H1 (cell line): ENCODE measurements around the gene MYO9A. TPM values are rescaled to one million over a fixed set of nuclear protein-coding genes. Genes with fewer than 3 reads are reported as not detected.

Experiments used
- CTCF ChIA-PET: fragments of 300-600 bp; sonication (Branson Sonifier 250); formaldehyde crosslinking; loops from one replicate; lab custom pipeline; 2021; ENCODE audit not compliant: partially characterized antibody; lab: Charles Lee
- POLR2A ChIA-PET: fragments of 300-600 bp; sonication (Branson Sonifier 250); formaldehyde crosslinking; loops from one replicate; lab custom pipeline; 2021; ENCODE audit warnings: inconsistent platforms; ENCODE audit not compliant: partially characterized antibody; lab: Charles Lee
- DNase-seq, 2 experiments: peaks; one replicate each; pipeline versions ENCODE4 v3.0.0 to v3.0.0-alpha.2; 2010 to 2022; ENCODE audit warnings: low spot score in 2 of 2, low read depth in 1 of 2, mixed read lengths in 1 of 2
- FAIRE-seq: peaks from 2 replicates; lab custom pipeline; 2011; peaks lifted over from hg19 to GRCh38; lab: Jason Lieb, UNC
- H2AFZ ChIP-seq: 2 replicates; pipeline ENCODE4 v1.8.1; 2012; ENCODE audit warnings: low read length, inconsistent platforms
- H2AK5ac ChIP-seq: 2 replicates; pipeline ENCODE4 v1.6.1; 2013; ENCODE audit warnings: low read depth, low read length
- H2BK120ac ChIP-seq: replicated peaks from 2 replicates; pipeline ENCODE3; 2013; ENCODE audit warnings: low read depth, low read length, inconsistent platforms
- H2BK12ac ChIP-seq: 2 replicates; pipeline ENCODE4 v1.6.1; 2013; ENCODE audit warnings: low read depth, low read length
- H2BK15ac ChIP-seq: 2 replicates; pipeline ENCODE4 v1.6.1; 2013; ENCODE audit warnings: low read length
- H2BK20ac ChIP-seq: 2 replicates; pipeline ENCODE4 v1.6.1; 2013; ENCODE audit warnings: low read length
- H2BK5ac ChIP-seq: 2 replicates; pipeline ENCODE4 v1.6.1; 2013; ENCODE audit warnings: low read depth, low read length
- H3K14ac ChIP-seq: 2 replicates; pipeline ENCODE4 v1.6.1; 2013; ENCODE audit warnings: inconsistent platforms; ENCODE audit not compliant: insufficient read length
- H3K18ac ChIP-seq: 2 replicates; pipeline ENCODE4 v1.6.1; 2013; ENCODE audit warnings: low read length; ENCODE audit errors: extremely low read depth
- H3K23ac ChIP-seq: 2 replicates; pipeline ENCODE4 v1.6.1; 2013; ENCODE audit warnings: inconsistent platforms; ENCODE audit not compliant: insufficient read length
- H3K23me2 ChIP-seq: 2 replicates; pipeline ENCODE4 v1.6.1; 2013; ENCODE audit warnings: low read depth, low read length
- H3K27ac ChIP-seq: 2 replicates; pipeline ENCODE4 v1.6.1; 2011; ENCODE audit warnings: low read depth, low read length, inconsistent platforms
- H3K27me3 ChIP-seq, 4 experiments: replicated peaks in 1 of 4; 1 replicate in 1 of 4; 2 replicates in 3 of 4; pipeline versions ENCODE4 v1.6.1 to v1.8.1; 2011 to 2013; ENCODE audit warnings: low read length in 3 of 4, mild to moderate bottlenecking in 3 of 4, inconsistent platforms in 2 of 4, mixed read lengths in 2 of 4, moderate library complexity in 1 of 4; ENCODE audit not compliant: control insufficient read depth in 3 of 4, insufficient read depth in 3 of 4; ENCODE audit errors: extremely low read depth in 1 of 4
- H3K36me3 ChIP-seq, 4 experiments: 2 replicates each; pipeline versions ENCODE4 v1.6.1 to v1.8.1; 2011 to 2013; ENCODE audit warnings: mild to moderate bottlenecking in 4 of 4, low read length in 3 of 4, moderate library complexity in 2 of 4, control low read depth in 1 of 4, inconsistent platforms in 1 of 4; ENCODE audit not compliant: insufficient read depth in 4 of 4, control insufficient read depth in 2 of 4
- H3K4ac ChIP-seq: replicated peaks from 2 replicates; pipeline ENCODE3; 2013; ENCODE audit warnings: low read length, low read depth, mixed read lengths, inconsistent platforms; ENCODE audit not compliant: insufficient read length
- H3K4me1 ChIP-seq, 4 experiments: replicated peaks in 1 of 4; 1 replicate in 1 of 4; 2 replicates in 3 of 4; pipeline versions ENCODE4 v1.6.1 to v1.8.1; 2011 to 2013; ENCODE audit warnings: low read length in 3 of 4, inconsistent platforms in 2 of 4, mixed read lengths in 1 of 4; ENCODE audit not compliant: insufficient read depth in 4 of 4, control insufficient read depth in 3 of 4
- H3K4me2 ChIP-seq, 2 experiments: 2 replicates each; pipeline versions ENCODE4 v1.6.1 to v1.8.1; 2011 to 2013; ENCODE audit warnings: low read depth in 2 of 2, low read length in 2 of 2, control low read depth in 1 of 2, inconsistent platforms in 1 of 2, mild to moderate bottlenecking in 1 of 2; ENCODE audit not compliant: insufficient read depth in 1 of 2
- H3K4me3 ChIP-seq, 4 experiments: fragments of 200-600, 300-600 bp in 1 of 4; sonication (generic), shearing (Covaris generic), sonication (Bioruptor Twin) in 1 of 4; 2 replicates each; pipeline versions ENCODE4 v1.5.1 to v1.8.1; 2011 to 2016; ENCODE audit warnings: low read length in 4 of 4, low read depth in 3 of 4, control low read depth in 2 of 4, inconsistent platforms in 2 of 4, mild to moderate bottlenecking in 2 of 4, mixed read lengths in 1 of 4, moderate library complexity in 1 of 4; ENCODE audit not compliant: insufficient read depth in 2 of 4; ENCODE audit errors: extremely low read depth in 1 of 4
- H3K56ac ChIP-seq: replicated peaks from 2 replicates; pipeline ENCODE3; 2013; ENCODE audit warnings: low read depth, mild to moderate bottlenecking, mixed read lengths, low read length, inconsistent platforms; ENCODE audit not compliant: insufficient read length
- H3K79me1 ChIP-seq: 2 replicates; pipeline ENCODE4 v1.6.1; 2013; ENCODE audit warnings: low read depth, low read length, control low read depth
- H3K79me2 ChIP-seq, 2 experiments: 2 replicates each; pipeline versions ENCODE4 v1.6.1 to v1.8.1; 2012 to 2013; ENCODE audit warnings: low read length in 2 of 2, mild to moderate bottlenecking in 2 of 2, inconsistent platforms in 1 of 2; ENCODE audit not compliant: insufficient read depth in 2 of 2, control insufficient read depth in 1 of 2
- H3K9ac ChIP-seq, 4 experiments: replicated peaks in 1 of 4; 1 replicate in 1 of 4; 2 replicates in 3 of 4; pipeline versions ENCODE4 v1.6.1 to v1.8.1; 2011 to 2013; ENCODE audit warnings: low read depth in 3 of 4, low read length in 3 of 4, control low read depth in 2 of 4, mild to moderate bottlenecking in 2 of 4, moderate library complexity in 2 of 4, inconsistent platforms in 1 of 4; ENCODE audit errors: extremely low read depth in 1 of 4
- H3K9me3 ChIP-seq, 2 experiments: 2 replicates each; pipeline versions ENCODE4 v1.6.1 to v1.8.1; 2012 to 2013; ENCODE audit warnings: mild to moderate bottlenecking in 2 of 2, moderate library complexity in 2 of 2, control low read depth in 1 of 2, inconsistent platforms in 1 of 2, low read depth in 1 of 2, low read length in 1 of 2, mixed read lengths in 1 of 2; ENCODE audit not compliant: insufficient read depth in 2 of 2
- H4K20me1 ChIP-seq, 2 experiments: replicated peaks in 1 of 2; 2 replicates each; pipeline versions ENCODE3 to v1.8.1; 2011 to 2013; ENCODE audit warnings: inconsistent platforms in 2 of 2, low read length in 2 of 2, mild to moderate bottlenecking in 1 of 2; ENCODE audit not compliant: insufficient read depth in 2 of 2, control insufficient read depth in 1 of 2
- H4K5ac ChIP-seq: 2 replicates; pipeline ENCODE4 v1.6.1; 2013; ENCODE audit warnings: low read length, low read depth, mixed read lengths, inconsistent platforms; ENCODE audit not compliant: insufficient read length
- H4K8ac ChIP-seq: 2 replicates; pipeline ENCODE4 v1.8.0; 2013; ENCODE audit warnings: mild to moderate bottlenecking, moderate library complexity, low read length, inconsistent platforms; ENCODE audit not compliant: insufficient read depth; ENCODE audit errors: extremely low read depth
- H4K91ac ChIP-seq: replicated peaks from 2 replicates; pipeline ENCODE3; 2013; ENCODE audit warnings: low read length, mixed read lengths, inconsistent platforms; ENCODE audit not compliant: insufficient read length
- BCL11A ChIP-seq, 2 experiments: IDR thresholded peaks; one replicate each; pipeline ENCODE4 v1.6.1; 2011; ENCODE audit warnings: low read depth in 2 of 2, low read length in 2 of 2, mild to moderate bottlenecking in 2 of 2
- CREB1 ChIP-seq: IDR thresholded peaks from 2 replicates; pipeline ENCODE4 v1.6.1; 2012; ENCODE audit warnings: inconsistent platforms
- JUND ChIP-seq: IDR thresholded peaks from 2 replicates; pipeline ENCODE4 v1.6.1; 2011; ENCODE audit warnings: mild to moderate bottlenecking, improper control_type of control experiment, low read length
- SIX5 ChIP-seq: IDR thresholded peaks from 2 replicates; pipeline ENCODE4 v1.6.1; 2011; ENCODE audit warnings: mild to moderate bottlenecking, low read depth, low read length
- TAF1 ChIP-seq: IDR thresholded peaks from 2 replicates; pipeline ENCODE4 v1.6.1; 2011; ENCODE audit warnings: mild to moderate bottlenecking, low read depth, low read length
- WGBS, 2 experiments: shearing (Covaris generic) in 1 of 2; methylation state at CpG; one replicate each; pipeline versions ENCODE4 v1.1.6 to v1.1.7; 2013 to 2015; ENCODE audit warnings: low lambda C conversion rate in 2 of 2, mixed read lengths in 2 of 2, inconsistent platforms in 1 of 2, low coverage in 1 of 2, missing lambda C conversion rate in 1 of 2; ENCODE audit not compliant: insufficient replicate concordance in 2 of 2, insufficient coverage in 1 of 2, insufficient read length in 1 of 2; ENCODE audit errors: extremely low coverage in 1 of 2, missing lambda C conversion rate in 1 of 2; 5-methylcytosine and 5-hydroxymethylcytosine counted together
- polyA plus RNA-seq, 7 experiments: library from polyadenylated mRNA; depleted of rRNA in 3 of 7; stranded (reverse) in 5 of 7; unstranded in 2 of 7; fragments of >200 nt in 5 of 7; fragments of 200-250 nt in 2 of 7; gene quantifications; 1 replicate in 5 of 7; 2 replicates in 1 of 7; 4 replicates in 1 of 7; pipeline versions ENCODE4 v1.2.1 to v1.2.3, GENCODE V29; 2011 to 2013; ENCODE audit warnings: missing spikeins in 2 of 7, mixed read lengths in 2 of 7
- total RNA-seq: library from RNA; stranded (reverse); fragmentation: NEBNext Ultra II Directional; extraction: Animal tissue kit (Norgen Biotek cat#: 25700); gene quantifications from 2 replicates; pipeline ENCODE4 v1.2.1, GENCODE V29; 2021
- TF ChIP-seq, protein P1 (sequence below): IDR thresholded peaks from 2 replicates; pipeline ENCODE4 v1.6.1; 2012; ENCODE audit warnings: low read length, inconsistent platforms

Gene MYO9A
- total and polyA plus RNA-seq, 2 of the 8 experiments (the other 6 are each of a cell fraction or from before 2014, with no cell fraction given): 3.9 to 26.0 TPM

DNA sequence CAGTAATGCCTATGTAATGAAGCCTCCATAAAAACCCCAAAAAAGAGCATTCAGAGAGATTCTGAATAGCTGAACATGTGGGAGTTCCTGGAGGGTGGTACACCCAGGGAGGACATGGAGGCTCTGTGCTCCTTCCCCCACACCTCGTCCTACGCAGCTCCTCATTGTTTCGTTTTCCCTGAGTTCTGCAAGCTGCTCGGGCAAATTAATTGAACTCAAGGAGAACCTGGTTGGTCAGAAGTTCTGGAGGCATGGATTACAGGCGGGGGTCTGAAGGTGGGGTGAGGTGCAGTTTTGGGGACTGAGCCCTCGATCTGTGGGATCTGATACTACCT, 142.2 kb downstream of the MYO9A start:
- TF ChIP-seq TAF1 (no peak), SIX5 (no peak), JUND (no peak), BCL11A (IDR thresholded peaks at IDR 0.05; ENCODE audit: low read depth in 2 of 2, low read length in 2 of 2) (no peak), CREB1 (no peak)
- TF ChIP-seq, protein P1, sequence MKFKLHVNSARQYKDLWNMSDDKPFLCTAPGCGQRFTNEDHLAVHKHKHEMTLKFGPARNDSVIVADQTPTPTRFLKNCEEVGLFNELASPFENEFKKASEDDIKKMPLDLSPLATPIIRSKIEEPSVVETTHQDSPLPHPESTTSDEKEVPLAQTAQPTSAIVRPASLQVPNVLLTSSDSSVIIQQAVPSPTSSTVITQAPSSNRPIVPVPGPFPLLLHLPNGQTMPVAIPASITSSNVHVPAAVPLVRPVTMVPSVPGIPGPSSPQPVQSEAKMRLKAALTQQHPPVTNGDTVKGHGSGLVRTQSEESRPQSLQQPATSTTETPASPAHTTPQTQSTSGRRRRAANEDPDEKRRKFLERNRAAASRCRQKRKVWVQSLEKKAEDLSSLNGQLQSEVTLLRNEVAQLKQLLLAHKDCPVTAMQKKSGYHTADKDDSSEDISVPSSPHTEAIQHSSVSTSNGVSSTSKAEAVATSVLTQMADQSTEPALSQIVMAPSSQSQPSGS: no peak
- TF ChIP-seq, all 59 proteins: peak for 0
- no peaks in the 10 kb centered on the region for H3K79me1 ChIP-seq
- no peaks in the 10 kb centered on the region for H3K9me3 ChIP-seq
- H3K14ac ChIP-seq: no peak overlapping the region
- H3K4me2 ChIP-seq: no peak overlapping the region
- H3K79me2 ChIP-seq: no peaks in the 10 kb centered on the region
- no peak overlapping the region for H3K56ac ChIP-seq
- H3K18ac ChIP-seq: no peak overlapping the region
- no peaks in the 10 kb centered on the region for H3K36me3 ChIP-seq
- ChIA-PET POLR2A (no interaction called here), CTCF (no interaction called here)
- no peak overlapping the region for H3K9ac ChIP-seq
- H4K5ac ChIP-seq: no peak overlapping the region
- no peak overlapping the region for H3K27ac ChIP-seq
- H3K27me3 ChIP-seq: no peaks in the 10 kb centered on the region
- no peak overlapping the region for H4K8ac ChIP-seq
- H3K23me2 ChIP-seq: no peaks in the 10 kb centered on the region
- H2BK20ac ChIP-seq: no peak overlapping the region
- no peak for FAIRE-seq
- no peak overlapping the region for H3K23ac ChIP-seq
- no peak overlapping the region for H2BK5ac ChIP-seq
- H3K4me1 ChIP-seq: no peaks in the 10 kb centered on the region
- H2AFZ ChIP-seq: no peak overlapping the region
- H2BK12ac ChIP-seq: no peak overlapping the region
- no peak overlapping the region for H2BK120ac ChIP-seq
- no peaks in the 10 kb centered on the region for H4K20me1 ChIP-seq
- WGBS, 2 experiments: 83% methylated on average over 6 of the region's 6 CpGs; no CpG with 5 or more reads in 1 of the 2 experiments
- H4K91ac ChIP-seq: no peak overlapping the region
- H2BK15ac ChIP-seq: no peak overlapping the region
- no peak overlapping the region for H2AK5ac ChIP-seq
- H3K4ac ChIP-seq: no peak overlapping the region
- DNase-seq: no peak
- H3K4me3 ChIP-seq: no peak overlapping the region
